DND-41 (cell line): ENCODE measurements around the gene NDUFA8.

Experiments used
- ATAC-seq: fragments of 200-7000 bp; cut with Tn5 transposase; 3 replicates; pipeline ENCODE4 v1.9.1; 2021; ENCODE audit warnings: low read depth; ENCODE audit not compliant: insufficient read depth
- DNase-seq: peaks from one replicate; pipeline ENCODE4 v3.0.0-alpha.2; 2020
- H2AFZ ChIP-seq: 2 replicates; pipeline ENCODE4 v1.6.0; 2012; ENCODE audit warnings: low read depth, low read length
- H3K27ac ChIP-seq: 2 replicates; pipeline ENCODE4 v1.5.1; 2012; ENCODE audit warnings: low read length, inconsistent platforms
- H3K27me3 ChIP-seq: fragments of 200-600 bp; sonication (generic); 2 replicates; pipeline ENCODE4 v1.6.0; 2012; ENCODE audit warnings: low read length, mild to moderate bottlenecking, inconsistent platforms; ENCODE audit not compliant: insufficient read depth, poor library complexity
- H3K36me3 ChIP-seq: 2 replicates; pipeline ENCODE4 v1.5.1; 2012; ENCODE audit warnings: low read length, inconsistent platforms; ENCODE audit not compliant: insufficient read depth
- H3K4me1 ChIP-seq: 2 replicates; pipeline ENCODE4 v1.5.1; 2012; ENCODE audit warnings: mild to moderate bottlenecking, low read length; ENCODE audit not compliant: insufficient read depth
- H3K4me2 ChIP-seq: 2 replicates; pipeline ENCODE4 v1.6.0; 2012; ENCODE audit warnings: mild to moderate bottlenecking, moderate library complexity, low read length, inconsistent platforms; ENCODE audit not compliant: insufficient read depth
- H3K4me3 ChIP-seq, 2 experiments: fragments of 200-600 bp in 1 of 2; shearing (Covaris generic) in 1 of 2; 2 replicates each; pipeline ENCODE4 v1.5.1; 2012 to 2016; ENCODE audit warnings: inconsistent platforms in 2 of 2, low read length in 2 of 2, mild to moderate bottlenecking in 2 of 2, low read depth in 1 of 2, moderate library complexity in 1 of 2
- H3K79me2 ChIP-seq: 2 replicates; pipeline ENCODE4 v1.6.0; 2012; ENCODE audit warnings: low read length, inconsistent platforms; ENCODE audit not compliant: insufficient read depth
- H3K9ac ChIP-seq: 2 replicates; pipeline ENCODE4 v1.6.0; 2012; ENCODE audit warnings: low read depth, mild to moderate bottlenecking, inconsistent platforms, low read length, moderate library complexity
- H3K9me3 ChIP-seq: 2 replicates; pipeline ENCODE4 v1.5.1; 2012; ENCODE audit warnings: low read length, moderate library complexity, mild to moderate bottlenecking, inconsistent platforms; ENCODE audit not compliant: insufficient read depth, severe bottlenecking
- H4K20me1 ChIP-seq: 2 replicates; pipeline ENCODE4 v1.6.0; 2012; ENCODE audit warnings: low read length; ENCODE audit not compliant: insufficient read depth
- EZH2 ChIP-seq: IDR thresholded peaks from 3 replicates; pipeline ENCODE4 v1.6.1; 2012; ENCODE audit warnings: borderline replicate concordance, low read depth, mild to moderate bottlenecking, moderate library complexity, low read length, inconsistent platforms; ENCODE audit not compliant: severe bottlenecking
- TF ChIP-seq, protein P1 (sequence below): IDR thresholded peaks from 2 replicates; pipeline ENCODE4 v1.5.1; 2012; ENCODE audit warnings: borderline replicate concordance, low read length, moderate library complexity, mild to moderate bottlenecking; ENCODE audit not compliant: poor library complexity, severe bottlenecking; ENCODE audit errors: extremely low read depth

NDUFA8 gene

DNA sequence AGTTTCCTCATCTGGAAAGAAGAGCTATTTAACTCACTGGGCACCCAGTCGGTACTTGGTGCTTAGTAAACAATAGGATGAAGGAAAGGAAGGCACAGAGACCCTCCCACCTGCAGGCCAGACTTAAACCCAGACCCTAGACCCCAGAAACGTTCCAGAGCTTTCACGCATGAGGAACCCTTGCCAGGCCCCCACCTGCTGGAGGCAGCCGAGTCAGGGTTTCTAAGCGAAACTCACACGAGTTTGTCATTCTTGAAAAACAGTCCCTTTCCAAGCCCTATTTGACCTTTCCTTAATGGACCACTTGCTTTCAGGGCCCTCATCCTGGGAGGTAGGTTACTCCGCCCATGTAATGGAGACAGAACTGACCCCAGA lies 30.6 kb downstream of the NDUFA8 start:
- no peaks in the 10 kb centered on the region for H3K79me2 ChIP-seq
- TF ChIP-seq, protein P1, sequence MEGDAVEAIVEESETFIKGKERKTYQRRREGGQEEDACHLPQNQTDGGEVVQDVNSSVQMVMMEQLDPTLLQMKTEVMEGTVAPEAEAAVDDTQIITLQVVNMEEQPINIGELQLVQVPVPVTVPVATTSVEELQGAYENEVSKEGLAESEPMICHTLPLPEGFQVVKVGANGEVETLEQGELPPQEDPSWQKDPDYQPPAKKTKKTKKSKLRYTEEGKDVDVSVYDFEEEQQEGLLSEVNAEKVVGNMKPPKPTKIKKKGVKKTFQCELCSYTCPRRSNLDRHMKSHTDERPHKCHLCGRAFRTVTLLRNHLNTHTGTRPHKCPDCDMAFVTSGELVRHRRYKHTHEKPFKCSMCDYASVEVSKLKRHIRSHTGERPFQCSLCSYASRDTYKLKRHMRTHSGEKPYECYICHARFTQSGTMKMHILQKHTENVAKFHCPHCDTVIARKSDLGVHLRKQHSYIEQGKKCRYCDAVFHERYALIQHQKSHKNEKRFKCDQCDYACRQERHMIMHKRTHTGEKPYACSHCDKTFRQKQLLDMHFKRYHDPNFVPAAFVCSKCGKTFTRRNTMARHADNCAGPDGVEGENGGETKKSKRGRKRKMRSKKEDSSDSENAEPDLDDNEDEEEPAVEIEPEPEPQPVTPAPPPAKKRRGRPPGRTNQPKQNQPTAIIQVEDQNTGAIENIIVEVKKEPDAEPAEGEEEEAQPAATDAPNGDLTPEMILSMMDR = no peak
- TF ChIP-seq EZH2 = no peak
- no peaks in the 10 kb centered on the region for H3K4me1 ChIP-seq
- H3K4me3 ChIP-seq = no peak overlapping the region
- H3K9me3 ChIP-seq = no peaks in the 10 kb centered on the region
- no peak overlapping the region for H2AFZ ChIP-seq
- DNase-seq = no peak
- no peaks in the 10 kb centered on the region for H3K27me3 ChIP-seq
- H3K9ac ChIP-seq = no peak overlapping the region
- no peak overlapping the region for H3K27ac ChIP-seq
- H3K4me2 ChIP-seq = no peak overlapping the region
- H3K36me3 ChIP-seq = no peaks in the 10 kb centered on the region
- no peaks in the 10 kb centered on the region; the same call in none of the 2 replicates for H4K20me1 ChIP-seq
- no peak for ATAC-seq

DNA sequence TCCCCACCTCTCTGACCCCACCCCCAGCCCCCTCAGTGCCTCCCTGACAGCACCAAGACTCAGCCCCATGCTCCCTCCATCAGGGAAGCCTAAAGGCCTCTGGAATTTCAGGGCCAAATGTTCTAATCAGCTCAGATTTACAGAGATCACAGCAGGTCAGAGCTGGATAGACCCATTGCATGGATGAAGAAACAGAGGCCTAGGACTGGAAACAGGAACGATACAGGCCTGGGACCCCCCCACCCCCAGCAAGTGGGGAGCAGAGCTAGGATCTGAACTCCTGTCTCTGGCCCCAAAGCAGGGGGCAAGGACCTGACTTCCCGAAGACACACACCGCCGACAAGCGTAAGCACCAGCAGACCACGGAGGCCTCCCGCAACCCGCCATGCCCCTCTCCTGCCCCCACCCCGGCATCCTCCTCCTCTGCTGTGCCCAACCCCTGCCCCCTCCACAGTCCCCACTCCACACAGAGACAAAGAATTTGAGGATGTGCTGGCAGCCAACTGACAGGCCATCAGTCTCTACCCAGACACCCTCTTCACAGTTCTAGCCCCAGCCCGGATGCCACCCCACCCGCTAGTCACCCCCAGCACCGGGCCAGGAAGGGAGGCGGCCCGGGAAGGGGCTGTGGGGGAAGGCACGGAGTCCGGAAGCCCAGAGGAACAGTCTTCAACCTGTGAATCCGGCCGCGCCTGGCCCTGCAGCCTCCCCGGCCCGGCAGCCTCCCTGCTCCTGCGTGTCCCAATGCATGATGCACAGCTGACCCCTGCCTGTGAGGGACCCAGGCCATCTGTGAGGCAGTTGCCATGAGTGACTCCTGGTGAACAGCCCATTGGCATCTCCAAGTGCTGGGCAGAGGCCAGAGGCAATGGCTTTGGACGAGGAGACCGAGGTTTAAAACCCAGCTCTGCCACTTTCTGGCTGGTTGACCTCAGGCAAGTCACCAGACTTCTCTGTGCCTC lies 31.3 kb downstream of the NDUFA8 start:
- Histone ChIP-seq H3K9ac (no peak overlapping the region), H3K27ac (no peak overlapping the region), H3K79me2 (no peaks in the 10 kb centered on the region), H3K27me3 (no peaks in the 10 kb centered on the region), H3K9me3 (no peaks in the 10 kb centered on the region), H2AFZ (no peak overlapping the region), H3K4me3 (no peak overlapping the region), H3K4me1 (no peaks in the 10 kb centered on the region), H3K36me3 (no peaks in the 10 kb centered on the region), H3K4me2 (no peak overlapping the region), H4K20me1 (no peaks in the 10 kb centered on the region; the same call in none of the 2 replicates)
- ATAC-seq = no peak
- TF ChIP-seq, protein P1 = no peak
- no peak for TF ChIP-seq EZH2
- no peak for DNase-seq

DNA sequence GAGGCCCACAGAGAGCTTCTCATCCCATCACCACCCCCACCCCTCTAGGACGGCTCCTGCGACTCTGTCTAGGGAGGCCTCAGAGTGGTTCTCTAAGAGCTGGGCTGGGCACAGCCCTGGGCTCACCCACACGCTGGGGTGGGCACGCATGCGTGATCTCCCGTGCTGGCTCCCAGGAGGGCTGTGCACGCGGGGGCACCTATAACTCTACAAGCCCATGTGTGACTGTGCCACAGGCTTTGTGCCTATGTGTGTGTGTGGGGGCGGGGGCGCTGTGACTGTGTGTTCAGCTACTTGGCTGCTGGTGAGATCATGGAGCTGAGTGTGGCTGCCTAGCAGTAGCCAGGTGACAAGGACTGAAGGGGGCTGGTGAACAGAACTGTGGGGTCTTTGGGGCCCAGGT lies 32.2 kb downstream of the NDUFA8 start:
- Histone ChIP-seq H3K79me2 (no peaks in the 10 kb centered on the region), H2AFZ (no peak overlapping the region), H3K27me3 (no peaks in the 10 kb centered on the region), H3K36me3 (no peaks in the 10 kb centered on the region), H3K9me3 (no peaks in the 10 kb centered on the region), H3K9ac (no peak overlapping the region), H3K27ac (no peak overlapping the region), H3K4me3 (no peak overlapping the region), H3K4me1 (no peaks in the 10 kb centered on the region), H4K20me1 (no peaks in the 10 kb centered on the region; the same call in none of the 2 replicates), H3K4me2 (no peak overlapping the region)
- no peak for TF ChIP-seq EZH2
- TF ChIP-seq, protein P1 = no peak
- DNase-seq (no peak), ATAC-seq (no peak)
